ENCODE measurements around the gene CDH26.

The CDH26 gene

GRCh38 chr20:59944726-59945125, 13.5 kb upstream of the CDH26 start:
- DNase-seq, result no peak
- Histone ChIP-seq H3K4me1 (no peaks in the 10 kb centered on the region), H3K36me3 (peaks cover 7% of the 10 kb centered on the region; the same call in 1 of the 2 replicates)

GRCh38 chr20:59945175-59945574, 13.0 kb upstream of the CDH26 start:
- peaks cover 7% of the 10 kb centered on the region; the same call in 1 of the 2 replicates for H3K36me3 ChIP-seq
- H3K4me3 ChIP-seq (ENCODE audit: low read depth, low read length), result no peak overlapping the region
- no peak for DNase-seq
- no peaks in the 10 kb centered on the region for H3K4me1 ChIP-seq
- TF ChIP-seq CTCF (IDR thresholded peaks at IDR 0.05; ENCODE audit: low read depth, low read length), result no peak
- no peaks in the 10 kb centered on the region for H3K27me3 ChIP-seq
- no peaks in the 10 kb centered on the region for H3K9me3 ChIP-seq

More at GRCh38 chr20:59944726-59945125, 13.5 kb upstream of the CDH26 start:
- TF ChIP-seq CTCF (IDR thresholded peaks at IDR 0.05; ENCODE audit: low read depth, low read length), result no peak
- no peak overlapping the region for H3K4me3 ChIP-seq (ENCODE audit: low read depth, low read length)
- no peaks in the 10 kb centered on the region for H3K27me3 ChIP-seq
- H3K9me3 ChIP-seq, result no peaks in the 10 kb centered on the region

GRCh38 chr20:59945731-59946130, 12.5 kb upstream of the CDH26 start:
- no peak for TF ChIP-seq CTCF (IDR thresholded peaks at IDR 0.05; ENCODE audit: low read depth, low read length)
- Histone ChIP-seq H3K4me1 (no peaks in the 10 kb centered on the region), H3K9me3 (no peaks in the 10 kb centered on the region), H3K36me3 (peaks cover 7% of the 10 kb centered on the region; the same call in 1 of the 2 replicates), H3K4me3 (ENCODE audit: low read depth, low read length) (no peak overlapping the region), H3K27me3 (no peaks in the 10 kb centered on the region)
- DNase-seq, result no peak

GRCh38 chr20:59947376-59947775, 10.8 kb upstream of the CDH26 start:
- H3K9me3 ChIP-seq, result no peaks in the 10 kb centered on the region
- TF ChIP-seq CTCF (IDR thresholded peaks at IDR 0.05; ENCODE audit: low read depth, low read length), result no peak
- DNase-seq, result no peak
- peaks cover 3% of the 10 kb centered on the region; the same call in 1 of the 2 replicates for H3K36me3 ChIP-seq
- H3K4me1 ChIP-seq, result no peaks in the 10 kb centered on the region
- H3K4me3 ChIP-seq (ENCODE audit: low read depth, low read length), result no peak overlapping the region
- no peaks in the 10 kb centered on the region for H3K27me3 ChIP-seq

GRCh38 chr20:59948212-59948611, 10.0 kb upstream of the CDH26 start:
- Histone ChIP-seq H3K4me3 (ENCODE audit: low read depth, low read length) (no peak overlapping the region), H3K27me3 (no peaks in the 10 kb centered on the region), H3K36me3 (peaks cover 3% of the 10 kb centered on the region; the same call in 1 of the 2 replicates), H3K4me1 (no peaks in the 10 kb centered on the region), H3K9me3 (no peaks in the 10 kb centered on the region)
- no peak for DNase-seq
- TF ChIP-seq CTCF (IDR thresholded peaks at IDR 0.05; ENCODE audit: low read depth, low read length), result no peak

GRCh38 chr20:59948828-59949720, 9.1 kb upstream of the CDH26 start:
- H3K4me3 ChIP-seq (ENCODE audit: low read depth, low read length), result no peak overlapping the region
- H3K27me3 ChIP-seq, result no peaks in the 10 kb centered on the region
- H3K4me1 ChIP-seq, result no peaks in the 10 kb centered on the region
- TF ChIP-seq CTCF (IDR thresholded peaks at IDR 0.05; ENCODE audit: low read depth, low read length), result peak; percentile 71
- peak; percentile 21 for DNase-seq
- peaks cover 3% of the 10 kb centered on the region; the same call in 1 of the 2 replicates for H3K36me3 ChIP-seq
- no peaks in the 10 kb centered on the region for H3K9me3 ChIP-seq
